Fibroblast of villous mesenchyme (primary cell): ENCODE results near the gene CRTC1. TPM values are rescaled to one million over a fixed set of nuclear protein-coding genes. Genes with fewer than 3 reads are reported as not detected.
A peak's percentile ranks its signal among the peaks of the same experiment; 100 is the strongest.
"Not testable (repeated sequence)": the region's sequence is repeated elsewhere in the genome, so short reads cannot be mapped to it uniquely, and the experiment has no call there.

Experiments
- DNase-seq: peaks from one replicate; pipeline ENCODE4 v3.0.0-alpha.2; 2010; ENCODE audit warnings: low read depth
- H3K4me3 ChIP-seq: 2 replicates; pipeline ENCODE4 v1.5.1; 2011; ENCODE audit warnings: low read depth, mild to moderate bottlenecking, low read length
- total RNA-seq: library from RNA; depleted of rRNA; stranded (reverse); fragments of >200 nt; gene quantifications from 2 replicates; pipeline ENCODE4 v1.2.3, GENCODE V29; 2012
- TF ChIP-seq, protein P1 (sequence below): IDR thresholded peaks from 2 replicates; pipeline ENCODE4 v1.5.1; 2012; ENCODE audit warnings: low read depth, mild to moderate bottlenecking, low read length; ENCODE audit not compliant: insufficient read depth

CRTC1 gene
- total RNA-seq, 1 donor = 2.2 TPM

DNA sequence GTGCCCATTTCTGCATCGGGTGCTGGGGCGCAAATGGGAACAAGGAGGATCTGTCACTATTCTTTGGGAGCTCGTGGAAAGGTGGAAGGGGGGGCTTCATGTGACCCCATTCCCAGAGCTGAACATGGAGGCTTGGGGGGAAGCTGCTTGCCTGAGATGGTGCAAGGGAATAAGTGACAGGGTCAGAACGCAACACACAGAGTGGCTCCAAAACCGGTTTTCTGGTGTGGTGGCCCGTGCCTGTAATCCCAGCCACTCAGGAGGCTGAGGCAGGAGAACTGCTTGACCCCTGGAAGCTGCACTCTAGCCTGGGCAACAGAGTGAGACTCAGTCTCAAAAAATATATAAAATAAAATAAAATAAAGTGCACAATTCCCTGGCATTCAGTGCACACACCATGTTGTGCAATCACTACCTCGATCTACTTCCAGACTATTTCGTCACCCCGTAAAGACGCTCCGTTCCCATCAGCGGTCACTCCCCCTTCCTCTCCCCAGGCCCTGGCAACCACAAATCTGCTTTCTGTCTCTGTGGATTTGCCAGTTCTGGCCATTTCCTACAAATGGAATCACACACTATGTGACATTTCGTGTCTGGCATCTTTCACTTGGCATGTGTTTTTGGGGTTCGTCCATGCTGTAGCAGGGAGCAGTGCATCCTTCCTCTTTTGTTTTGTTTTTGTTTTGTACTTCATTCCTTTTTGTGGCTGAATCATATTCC lies 125.8 kb downstream of the CRTC1 start:
- TF ChIP-seq, protein P1, sequence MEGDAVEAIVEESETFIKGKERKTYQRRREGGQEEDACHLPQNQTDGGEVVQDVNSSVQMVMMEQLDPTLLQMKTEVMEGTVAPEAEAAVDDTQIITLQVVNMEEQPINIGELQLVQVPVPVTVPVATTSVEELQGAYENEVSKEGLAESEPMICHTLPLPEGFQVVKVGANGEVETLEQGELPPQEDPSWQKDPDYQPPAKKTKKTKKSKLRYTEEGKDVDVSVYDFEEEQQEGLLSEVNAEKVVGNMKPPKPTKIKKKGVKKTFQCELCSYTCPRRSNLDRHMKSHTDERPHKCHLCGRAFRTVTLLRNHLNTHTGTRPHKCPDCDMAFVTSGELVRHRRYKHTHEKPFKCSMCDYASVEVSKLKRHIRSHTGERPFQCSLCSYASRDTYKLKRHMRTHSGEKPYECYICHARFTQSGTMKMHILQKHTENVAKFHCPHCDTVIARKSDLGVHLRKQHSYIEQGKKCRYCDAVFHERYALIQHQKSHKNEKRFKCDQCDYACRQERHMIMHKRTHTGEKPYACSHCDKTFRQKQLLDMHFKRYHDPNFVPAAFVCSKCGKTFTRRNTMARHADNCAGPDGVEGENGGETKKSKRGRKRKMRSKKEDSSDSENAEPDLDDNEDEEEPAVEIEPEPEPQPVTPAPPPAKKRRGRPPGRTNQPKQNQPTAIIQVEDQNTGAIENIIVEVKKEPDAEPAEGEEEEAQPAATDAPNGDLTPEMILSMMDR = no peak
- no peak overlapping the region for H3K4me3 ChIP-seq

DNA sequence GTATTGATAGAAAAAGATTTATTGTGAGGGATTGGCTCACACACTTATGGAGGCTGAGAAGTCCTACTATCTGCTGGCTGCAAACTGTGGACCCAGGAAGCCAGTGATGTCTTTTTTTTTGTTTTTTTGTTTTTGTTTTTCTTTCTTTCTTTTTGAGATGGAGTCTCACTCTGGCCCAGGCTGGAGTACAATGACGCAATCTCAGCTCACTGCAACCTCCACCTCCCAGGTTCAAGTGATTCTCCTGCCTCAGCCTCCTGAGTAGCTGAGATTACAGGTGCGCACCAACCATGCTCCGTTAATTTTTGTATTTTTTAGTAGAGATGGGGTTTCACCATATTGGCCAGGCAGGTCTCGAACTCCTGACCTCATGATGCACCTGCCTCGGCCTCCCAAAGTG lies 128.2 kb downstream of the CRTC1 start:
- H3K4me3 ChIP-seq = not testable (repeated sequence)

More for the DNA sequence above, 125.8 kb downstream of the CRTC1 start:
- DNase-seq = peak; percentile 95

DNA sequence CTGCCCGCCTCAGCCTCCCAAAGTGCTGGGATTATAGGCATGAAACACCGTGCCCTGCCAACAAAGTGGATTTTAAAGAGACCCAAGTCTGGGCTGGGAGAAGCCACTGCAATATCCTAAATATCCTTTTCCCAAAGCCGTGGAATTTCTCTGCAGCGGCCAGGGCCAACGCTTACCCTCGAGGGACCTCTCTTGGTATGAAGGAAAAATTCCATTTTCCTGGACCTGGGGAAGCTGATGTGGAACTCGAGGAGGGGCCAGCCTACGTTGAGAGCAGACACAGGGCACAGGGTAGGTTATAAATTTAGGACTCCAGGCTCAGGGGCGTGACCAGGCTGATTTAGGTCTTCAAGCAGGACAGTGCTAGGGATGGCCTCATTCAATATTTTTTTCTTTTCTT lies 130.6 kb downstream of the CRTC1 start:
- DNase-seq = peak; percentile 50
- no peak overlapping the region for H3K4me3 ChIP-seq
- TF ChIP-seq, protein P1 = peak; percentile 23

More for the DNA sequence above, 128.2 kb downstream of the CRTC1 start:
- not testable (repeated sequence) for DNase-seq

DNA sequence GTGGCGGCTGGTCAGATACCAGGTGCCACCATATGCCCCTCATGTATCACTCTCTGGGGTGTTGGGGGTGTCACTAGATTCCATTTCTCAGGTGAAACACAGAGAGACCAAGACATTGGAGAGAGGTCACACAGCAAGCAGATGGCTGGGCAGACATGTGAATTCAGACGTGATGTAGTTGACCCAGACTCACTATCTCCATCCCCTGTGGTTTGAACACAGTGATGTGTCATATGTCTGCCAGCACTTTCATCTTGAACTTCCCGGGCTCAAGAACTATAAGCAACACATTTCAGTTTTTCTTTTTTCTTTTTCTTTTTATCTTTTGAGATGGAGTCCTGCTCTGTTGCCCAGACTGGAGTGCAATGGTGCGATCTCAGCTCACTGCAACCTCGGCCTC lies 132.2 kb downstream of the CRTC1 start:
- no peak overlapping the region for H3K4me3 ChIP-seq
- DNase-seq = peak; percentile 8
- TF ChIP-seq, protein P1 = no peak

DNA sequence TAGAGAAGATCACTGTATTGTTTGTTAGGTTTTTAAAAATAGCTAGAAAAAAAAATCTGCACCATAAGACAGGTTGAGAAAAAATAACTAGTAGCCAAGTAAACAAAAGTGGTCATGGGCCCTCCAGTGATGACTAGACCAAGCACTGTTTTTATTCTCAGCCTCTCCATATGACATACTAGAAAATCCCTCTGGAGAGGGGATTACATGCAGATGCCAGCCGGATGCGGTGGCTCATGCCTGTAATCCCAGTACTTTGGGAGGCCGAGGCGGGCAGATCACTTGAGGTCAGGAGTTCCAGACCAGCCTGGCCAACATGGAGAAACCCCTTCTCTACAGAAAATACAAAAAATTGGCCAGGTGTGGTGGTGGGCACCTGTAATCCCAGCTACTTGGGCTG lies 133.2 kb downstream of the CRTC1 start:
- peak; percentile 64 for DNase-seq
- not testable (repeated sequence) for H3K4me3 ChIP-seq

DNA sequence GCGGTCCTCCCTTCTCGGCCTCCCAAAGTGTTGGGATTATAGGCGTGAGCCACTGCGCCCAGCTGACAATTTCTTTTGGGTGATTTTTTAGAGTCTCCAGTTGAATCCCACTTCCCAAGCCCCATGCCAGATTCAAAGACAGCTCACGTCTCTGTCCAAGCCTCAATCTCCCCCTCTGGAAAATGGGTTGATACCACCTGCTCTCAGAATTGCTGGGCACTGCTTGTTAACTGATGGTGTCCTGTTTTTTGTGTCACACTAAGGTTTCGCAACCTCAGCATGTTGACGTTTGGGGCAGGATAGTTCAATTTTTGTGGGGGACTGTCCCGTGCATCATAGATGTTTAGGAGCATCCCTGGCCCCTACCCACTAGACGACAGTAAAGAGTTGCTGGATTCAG lies 134.1 kb downstream of the CRTC1 start:
- TF ChIP-seq, protein P1 = no peak
- no peak overlapping the region for H3K4me3 ChIP-seq
- DNase-seq = peak; percentile 10

DNA sequence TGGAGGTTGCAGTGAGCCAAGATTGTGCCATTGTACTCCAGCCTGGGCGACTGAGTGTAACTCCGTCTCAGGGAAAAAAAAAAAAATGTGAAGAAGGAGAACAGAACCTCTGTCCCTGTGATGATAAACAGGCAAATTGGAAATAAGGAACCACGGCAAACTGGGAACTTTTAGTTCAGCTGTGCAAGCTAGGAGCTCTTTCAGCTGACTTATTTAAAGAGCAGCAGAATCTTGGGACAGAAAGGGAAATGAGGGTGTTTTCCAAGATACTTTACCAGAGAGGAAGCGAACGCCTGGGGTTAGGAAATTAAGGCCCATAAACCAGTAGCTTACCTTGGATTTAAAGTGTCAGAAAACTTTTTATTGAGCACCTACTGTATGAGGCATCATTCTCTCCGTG lies 145.3 kb downstream of the CRTC1 start:
- DNase-seq = no peak
- TF ChIP-seq, protein P1 = no peak
- no peak overlapping the region for H3K4me3 ChIP-seq

DNA sequence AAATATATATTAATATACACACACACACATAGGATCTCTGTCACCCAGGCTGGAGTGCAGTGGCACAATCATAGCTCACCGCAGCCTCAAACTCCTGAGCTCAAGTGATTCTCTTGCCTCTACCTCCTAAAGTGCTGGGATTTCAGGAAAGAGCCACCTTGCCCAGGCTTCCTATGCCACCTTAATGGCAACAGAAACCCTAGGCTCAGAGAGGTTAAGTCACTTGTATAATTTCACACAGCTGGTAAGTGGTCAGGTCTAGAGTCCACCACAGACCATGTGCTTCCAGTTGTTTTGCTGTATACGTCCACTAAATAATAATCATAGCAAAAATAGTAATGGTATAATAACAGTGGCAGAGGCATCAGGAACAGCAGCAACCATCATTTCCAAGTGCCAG lies 147.0 kb downstream of the CRTC1 start:
- H3K4me3 ChIP-seq = no peak overlapping the region
- TF ChIP-seq, protein P1 = no peak
- DNase-seq = no peak
